ENCODE results near the gene ENPP5. TPM values are rescaled to one million over a fixed set of nuclear protein-coding genes. Genes with fewer than 3 reads are reported as not detected.
"Not testable (repeated sequence)": the region's sequence is repeated elsewhere in the genome, so short reads cannot be mapped to it uniquely, and the experiment has no call there.

The ENPP5 gene
- polyA plus RNA-seq, 2 of the 4 experiments (the other 2 are of a cell fraction): not detected

DNA sequence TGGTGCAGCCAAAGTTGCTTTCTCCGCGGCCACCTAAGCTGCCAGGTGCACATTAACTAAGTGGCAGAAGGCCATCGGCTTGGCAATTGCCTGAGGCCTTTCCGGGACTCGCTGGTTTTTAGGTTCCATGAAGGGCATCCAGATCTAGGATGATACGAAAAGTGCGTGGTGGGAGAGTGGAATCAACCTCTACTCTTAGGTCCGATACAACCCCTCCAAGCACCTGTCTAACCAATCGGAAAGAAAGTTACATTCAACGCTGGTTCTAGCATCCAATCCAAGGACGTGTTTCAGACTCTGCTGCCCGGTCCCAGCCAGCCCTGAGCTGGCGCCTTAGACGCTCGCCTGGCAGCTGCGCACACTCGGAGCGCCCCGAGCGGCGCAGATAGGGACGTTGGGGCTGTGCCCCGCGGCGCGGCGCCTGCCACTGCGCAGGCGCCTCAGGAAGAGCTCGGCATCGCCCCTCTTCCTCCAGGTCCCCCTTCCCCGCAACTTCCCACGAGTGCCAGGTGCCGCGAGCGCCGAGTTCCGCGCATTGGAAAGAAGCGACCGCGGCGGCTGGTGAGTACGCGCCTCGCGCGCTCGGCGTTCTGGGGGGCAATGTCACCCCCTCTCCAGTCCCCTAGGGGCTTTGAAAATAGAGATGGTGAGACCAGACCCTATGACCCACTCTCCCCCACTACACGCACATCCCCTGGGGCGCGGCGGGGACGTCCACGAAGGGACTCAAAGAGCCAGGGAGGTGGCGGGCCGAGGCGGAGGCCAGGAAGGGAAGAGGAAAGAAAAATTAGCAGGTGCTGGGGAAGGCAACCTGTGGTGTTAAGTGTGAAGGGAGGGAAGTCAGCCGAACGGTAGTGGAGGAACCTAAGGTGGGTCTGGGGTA, 40.9 kb downstream of the ENPP5 start, which contains the start of gene ENPP4:
Gene ENPP4, plus strand, starts transcription at position 361 of the 883 bp plus-strand sequence. CDS start 9,595 bp downstream, outside the sequence.
- DNase-seq (ENCODE audit: low read depth in 1 of 2, low spot score in 1 of 2): peak; percentile 73 to 91
- POLR2A ChIA-PET: interaction anchor here (0.6 kb wide), 1 partner anchor 292 kb away, joined by 3 read pairs; no protein-coding TSS in a partner anchor

DNA sequence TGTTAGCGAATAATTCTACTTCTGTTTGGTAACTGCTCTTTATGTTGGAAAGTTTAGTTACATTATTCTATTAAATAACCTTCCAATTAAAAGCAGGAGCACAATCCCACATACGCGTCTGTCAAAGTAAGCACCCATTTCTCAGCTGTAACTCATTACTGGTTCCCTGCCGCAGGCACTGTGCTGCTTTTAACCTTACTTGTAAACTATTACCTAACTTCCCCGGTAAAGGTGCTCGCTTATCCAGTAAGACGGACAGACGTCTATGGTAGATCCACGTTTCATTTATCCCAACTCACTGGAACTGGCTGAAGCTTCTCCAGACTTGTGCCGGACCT, 41.5 kb downstream of the ENPP5 start:
- WGBS (ENCODE audit: missing lambda C conversion rate): 6% methylated on average over 7 of the region's 10 CpGs
- H3K9me3 ChIP-seq: no peaks in the 10 kb centered on the region
- CTCF ChIA-PET: no interaction called here
- DNase-seq (ENCODE audit: low read depth in 1 of 2, low spot score in 1 of 2) (no peak), ATAC-seq (no peak; a peak in 3 of 6 replicates), FAIRE-seq (no peak)
- TF ChIP-seq KDM5A (IDR thresholded peaks at IDR 0.05) (no peak), HOXB13 (CRISPR knock-in tag; IDR thresholded peaks at IDR 0.05; ENCODE audit: low read depth) (no peak), POLR2A (IDR thresholded peaks at IDR 0.05; ENCODE audit: low read length) (no peak), EP300 (IDR thresholded peaks at IDR 0.05) (no peak), CHD2 (IDR thresholded peaks at IDR 0.05; ENCODE audit: low read length, partially characterized antibody) (no peak), MAFK (IDR thresholded peaks at IDR 0.05; ENCODE audit: partially characterized antibody) (no peak), SREBF2 (IDR thresholded peaks at IDR 0.05) (no peak), RCOR1 (IDR thresholded peaks at IDR 0.05; ENCODE audit: low read depth, low read length) (no peak), HDAC2 (IDR thresholded peaks at IDR 0.05) (no peak), ZSCAN20 (CRISPR knock-in tag; IDR thresholded peaks at IDR 0.05) (no peak), HOXA7 (CRISPR knock-in tag; IDR thresholded peaks at IDR 0.05) (no peak), KDM1A (IDR thresholded peaks at IDR 0.05; ENCODE audit: low read depth) (no peak), RARB (CRISPR knock-in tag; IDR thresholded peaks at IDR 0.05) (no peak), RFX5 (IDR thresholded peaks at IDR 0.05) (no peak)
- TF ChIP-seq, protein P1, sequence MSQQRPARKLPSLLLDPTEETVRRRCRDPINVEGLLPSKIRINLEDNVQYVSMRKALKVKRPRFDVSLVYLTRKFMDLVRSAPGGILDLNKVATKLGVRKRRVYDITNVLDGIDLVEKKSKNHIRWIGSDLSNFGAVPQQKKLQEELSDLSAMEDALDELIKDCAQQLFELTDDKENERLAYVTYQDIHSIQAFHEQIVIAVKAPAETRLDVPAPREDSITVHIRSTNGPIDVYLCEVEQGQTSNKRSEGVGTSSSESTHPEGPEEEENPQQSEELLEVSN (IDR thresholded peaks at IDR 0.05; ENCODE audit: borderline replicate concordance, low read depth): no peak
- TF ChIP-seq, protein P2, sequence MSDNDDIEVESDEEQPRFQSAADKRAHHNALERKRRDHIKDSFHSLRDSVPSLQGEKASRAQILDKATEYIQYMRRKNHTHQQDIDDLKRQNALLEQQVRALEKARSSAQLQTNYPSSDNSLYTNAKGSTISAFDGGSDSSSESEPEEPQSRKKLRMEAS (IDR thresholded peaks at IDR 0.05): no peak
- H3K4me2 ChIP-seq: peak overlapping the region; percentile 80
- POLR2A ChIA-PET: no interaction called here
- H3K4me1 ChIP-seq: no peaks in the 10 kb centered on the region
- peak overlapping the region; percentile 44 for H3K4me3 ChIP-seq
- H3K27ac ChIP-seq: no peak overlapping the region

More for the DNA sequence above, 40.9 kb downstream of the ENPP5 start, which contains the start of gene ENPP4:
- WGBS (ENCODE audit: missing lambda C conversion rate): 7% methylated on average over 27 of the region's 61 CpGs
- Histone ChIP-seq H3K9me3 (no peaks in the 10 kb centered on the region), H3K4me3 (peak within 1 kb of the TSS; percentile 44), H3K4me1 (no peaks in the 10 kb centered on the region), H3K4me2 (peak within 1 kb of the TSS; percentile 80), H3K27ac (peak within 1 kb of the TSS; percentile 10 to 61; a peak in 4 of 6 replicates)
- CTCF ChIA-PET: no interaction called here
- no peak for TF ChIP-seq POLR2A (IDR thresholded peaks at IDR 0.05; ENCODE audit: low read length)
- TF ChIP-seq HDAC2 (IDR thresholded peaks at IDR 0.05): 0 out of 2 replicates have a peak, but pooled peaks have one; percentile 36
- no peak for TF ChIP-seq ZFP36 (IDR thresholded peaks at IDR 0.05; ENCODE audit: borderline replicate concordance, partially characterized antibody)
- FAIRE-seq (no peak), ATAC-seq (peak; percentile 100)

DNA sequence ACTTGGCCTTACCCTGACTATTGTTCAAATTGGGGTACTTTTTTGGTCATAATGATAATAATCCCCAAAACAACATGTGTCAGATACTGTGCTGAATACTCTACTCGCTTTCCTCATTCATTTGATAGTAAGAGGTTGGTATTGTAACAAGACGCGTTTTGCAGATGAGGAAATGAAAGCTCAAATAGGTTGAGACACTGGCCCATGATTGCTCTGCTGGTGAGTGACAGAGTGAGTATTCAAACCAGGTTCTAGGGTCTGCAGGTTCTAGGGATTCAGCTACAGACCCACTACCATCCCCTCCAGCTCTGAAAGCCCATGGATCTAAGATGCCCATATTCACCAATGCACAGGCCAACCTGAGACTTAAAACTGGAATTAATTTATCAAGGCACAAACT, 42.3 kb downstream of the ENPP5 start:
- Histone ChIP-seq H3K27ac (no peak overlapping the region), H3K4me2 (no peak overlapping the region), H3K9me3 (no peaks in the 10 kb centered on the region), H3K4me3 (no peak overlapping the region), H3K4me1 (no peaks in the 10 kb centered on the region)
- no peak for FAIRE-seq
- DNase-seq (ENCODE audit: low read depth in 1 of 2, low spot score in 1 of 2): no peak
- WGBS (ENCODE audit: missing lambda C conversion rate): 53% methylated on average over 3 of the region's 3 CpGs
- CTCF ChIA-PET: no interaction called here
- POLR2A ChIA-PET: no interaction called here
- no peak for TF ChIP-seq MYC (IDR thresholded peaks at IDR 0.05; ENCODE audit: borderline replicate concordance, low read length)
- TF ChIP-seq HOXB13 (CRISPR knock-in tag; IDR thresholded peaks at IDR 0.05; ENCODE audit: low read depth): no peak
- no peak for TF ChIP-seq CBX2 (IDR thresholded peaks at IDR 0.05; ENCODE audit: borderline replicate concordance, low read depth)
- TF ChIP-seq, protein P3, sequence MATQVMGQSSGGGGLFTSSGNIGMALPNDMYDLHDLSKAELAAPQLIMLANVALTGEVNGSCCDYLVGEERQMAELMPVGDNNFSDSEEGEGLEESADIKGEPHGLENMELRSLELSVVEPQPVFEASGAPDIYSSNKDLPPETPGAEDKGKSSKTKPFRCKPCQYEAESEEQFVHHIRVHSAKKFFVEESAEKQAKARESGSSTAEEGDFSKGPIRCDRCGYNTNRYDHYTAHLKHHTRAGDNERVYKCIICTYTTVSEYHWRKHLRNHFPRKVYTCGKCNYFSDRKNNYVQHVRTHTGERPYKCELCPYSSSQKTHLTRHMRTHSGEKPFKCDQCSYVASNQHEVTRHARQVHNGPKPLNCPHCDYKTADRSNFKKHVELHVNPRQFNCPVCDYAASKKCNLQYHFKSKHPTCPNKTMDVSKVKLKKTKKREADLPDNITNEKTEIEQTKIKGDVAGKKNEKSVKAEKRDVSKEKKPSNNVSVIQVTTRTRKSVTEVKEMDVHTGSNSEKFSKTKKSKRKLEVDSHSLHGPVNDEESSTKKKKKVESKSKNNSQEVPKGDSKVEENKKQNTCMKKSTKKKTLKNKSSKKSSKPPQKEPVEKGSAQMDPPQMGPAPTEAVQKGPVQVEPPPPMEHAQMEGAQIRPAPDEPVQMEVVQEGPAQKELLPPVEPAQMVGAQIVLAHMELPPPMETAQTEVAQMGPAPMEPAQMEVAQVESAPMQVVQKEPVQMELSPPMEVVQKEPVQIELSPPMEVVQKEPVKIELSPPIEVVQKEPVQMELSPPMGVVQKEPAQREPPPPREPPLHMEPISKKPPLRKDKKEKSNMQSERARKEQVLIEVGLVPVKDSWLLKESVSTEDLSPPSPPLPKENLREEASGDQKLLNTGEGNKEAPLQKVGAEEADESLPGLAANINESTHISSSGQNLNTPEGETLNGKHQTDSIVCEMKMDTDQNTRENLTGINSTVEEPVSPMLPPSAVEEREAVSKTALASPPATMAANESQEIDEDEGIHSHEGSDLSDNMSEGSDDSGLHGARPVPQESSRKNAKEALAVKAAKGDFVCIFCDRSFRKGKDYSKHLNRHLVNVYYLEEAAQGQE (IDR thresholded peaks at IDR 0.05): no peak
- TF ChIP-seq FOSB (CRISPR knock-in tag; IDR thresholded peaks at IDR 0.05): no peak
- no peak for TF ChIP-seq EP300 (IDR thresholded peaks at IDR 0.05)
- TF ChIP-seq SMC3 (IDR thresholded peaks at IDR 0.05): no peak
- TF ChIP-seq, protein P1 (IDR thresholded peaks at IDR 0.05; ENCODE audit: borderline replicate concordance, low read depth): no peak
- no peak for TF ChIP-seq HOXA7 (CRISPR knock-in tag; IDR thresholded peaks at IDR 0.05)
- TF ChIP-seq SREBF2 (IDR thresholded peaks at IDR 0.05): no peak
- TF ChIP-seq NFE2L2 (conservative IDR thresholded peaks at IDR 0.05; ENCODE audit: low read length): no peak
- TF ChIP-seq JUN (IDR thresholded peaks at IDR 0.05): no peak
- TF ChIP-seq FOSL2 (IDR thresholded peaks at IDR 0.05): no peak
- TF ChIP-seq FOSL2 (CRISPR knock-in tag; IDR thresholded peaks at IDR 0.05): no peak
- TF ChIP-seq, protein P4, sequence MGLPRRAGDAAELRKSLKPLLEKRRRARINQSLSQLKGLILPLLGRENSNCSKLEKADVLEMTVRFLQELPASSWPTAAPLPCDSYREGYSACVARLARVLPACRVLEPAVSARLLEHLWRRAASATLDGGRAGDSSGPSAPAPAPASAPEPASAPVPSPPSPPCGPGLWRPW (IDR thresholded peaks at IDR 0.05): no peak
- no peak for ATAC-seq

DNA sequence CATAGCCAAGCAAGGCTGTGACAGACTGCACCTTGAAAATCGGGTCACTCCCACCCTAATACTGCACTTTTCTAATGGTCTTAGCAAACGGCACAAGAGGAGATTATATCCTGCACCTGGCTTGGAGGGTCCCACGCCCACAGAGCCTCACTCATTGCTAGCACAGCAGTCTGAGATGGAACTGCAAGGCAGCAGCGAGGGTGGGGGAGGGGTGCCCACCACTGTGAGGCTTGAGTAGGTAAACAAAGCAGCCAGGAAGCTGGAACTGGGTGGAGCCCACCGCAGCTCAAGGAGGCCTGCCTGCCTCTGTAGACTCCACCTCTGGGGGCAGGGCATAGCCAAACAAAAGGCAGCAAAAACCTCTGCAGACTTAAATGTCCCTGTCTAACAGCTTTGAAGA, 51.1 kb downstream of the ENPP5 start:
- 0% methylated on average over 2 of the region's 5 CpGs for WGBS (ENCODE audit: missing lambda C conversion rate)
- H3K9me3 ChIP-seq; CTCF ChIA-PET; POLR2A ChIA-PET; FAIRE-seq; H3K4me1 ChIP-seq; H3K4me3 ChIP-seq; H3K27ac ChIP-seq; DNase-seq (ENCODE audit: low read depth in 1 of 2, low spot score in 1 of 2); ATAC-seq; H3K4me2 ChIP-seq: not testable (repeated sequence)

Measured in A549 (cell line).